B cell (primary cell): Measurements from ENCODE around the gene CFAP65. TPM values are rescaled to one million over a fixed set of nuclear protein-coding genes. Genes with fewer than 3 reads are reported as not detected.

Experiments
- ATAC-seq: fragments of 200-7000 bp; cut with Tn5 transposase; one replicate; pipeline ENCODE4 v1.10.0; 2021; ENCODE audit warnings: low read depth, mild to moderate bottlenecking, moderate number of reproducible peaks, moderate library complexity
- CTCF ChIA-PET: fragments of 350-600 bp; sonication (Branson Sonifier 250); formaldehyde crosslinking; loops from one replicate; lab custom pipeline; 2021; ENCODE audit warnings: antibody characterized with exemption, inconsistent platforms; lab: Charles Lee
- POLR2A ChIA-PET: fragments of 350-600 bp; sonication (Branson Sonifier 250); formaldehyde crosslinking; loops from one replicate; lab custom pipeline; 2021; ENCODE audit warnings: antibody characterized with exemption; lab: Charles Lee
- DNase-seq: peaks from one replicate; pipeline ENCODE4 v3.0.0; 2013
- H2AFZ ChIP-seq: 2 replicates; pipeline ENCODE4 v1.6.1; 2012; ENCODE audit warnings: mild to moderate bottlenecking, low read depth, low read length; ENCODE audit not compliant: insufficient read depth, poor library complexity, severe bottlenecking
- H3K27ac ChIP-seq, 2 donors: 1 replicate in 1 of 2; 2 replicates in 1 of 2; pipeline ENCODE4 v1.5.1; 2012 to 2013; ENCODE audit warnings: low read length in 2 of 2, mild to moderate bottlenecking in 2 of 2, moderate library complexity in 1 of 2
- H3K27me3 ChIP-seq, 4 experiments: fragments of 200-600 bp in 1 of 4; sonication (generic) in 1 of 4; replicated peaks in 1 of 4; 1 replicate in 2 of 4; 2 replicates in 2 of 4; pipeline versions ENCODE4 v1.6.1 to v1.7.0; 2013 to 2016; ENCODE audit warnings: low read length in 3 of 4, mild to moderate bottlenecking in 2 of 4, mixed read lengths in 1 of 4, moderate library complexity in 1 of 4; ENCODE audit not compliant: insufficient read depth in 4 of 4, control insufficient read depth in 3 of 4; ENCODE audit errors: control extremely low read depth in 1 of 4
- H3K36me3 ChIP-seq, 2 experiments: replicated peaks in 1 of 2; 1 replicate in 1 of 2; 2 replicates in 1 of 2; pipeline versions ENCODE4 v1.6.1 to v1.7.1; 2013; ENCODE audit warnings: low read length in 1 of 2; ENCODE audit not compliant: insufficient read depth in 2 of 2, control insufficient read depth in 1 of 2; ENCODE audit errors: control extremely low read depth in 1 of 2, extremely low read depth in 1 of 2
- H3K4me1 ChIP-seq, 2 donors: fragments of 200-600 bp in 1 of 2; sonication (generic) in 1 of 2; 1 replicate in 1 of 2; 2 replicates in 1 of 2; pipeline versions ENCODE4 v1.5.1 to v1.6.1; 2013 to 2017; ENCODE audit warnings: low read length in 2 of 2; ENCODE audit not compliant: control insufficient read depth in 2 of 2, insufficient read depth in 2 of 2
- H3K4me2 ChIP-seq: replicated peaks from 2 replicates; pipeline ENCODE3; 2012; ENCODE audit warnings: mild to moderate bottlenecking, low read depth, low read length; ENCODE audit not compliant: poor library complexity, severe bottlenecking
- H3K4me3 ChIP-seq, 5 experiments: fragments of 200-600 bp in 1 of 5; sonication (generic) in 1 of 5; 1 replicate in 3 of 5; 2 replicates in 2 of 5; pipeline versions ENCODE4 v1.5.1 to v1.7.0; 2011 to 2016; ENCODE audit warnings: low read length in 4 of 5, mild to moderate bottlenecking in 4 of 5, low read depth in 2 of 5, control low read depth in 1 of 5, moderate library complexity in 1 of 5; ENCODE audit not compliant: insufficient read depth in 1 of 5; ENCODE audit errors: control extremely low read depth in 1 of 5, extremely low read depth in 1 of 5
- H3K79me2 ChIP-seq: fragments of 200-600 bp; sonication (generic); one replicate; pipeline ENCODE4 v1.6.0; 2016; ENCODE audit warnings: low read length; ENCODE audit not compliant: control insufficient read depth, insufficient read depth
- H3K9ac ChIP-seq: fragments of 200-600 bp; sonication (generic); 2 replicates; pipeline ENCODE4 v1.6.1; 2017; ENCODE audit warnings: mild to moderate bottlenecking, low read length, moderate library complexity
- H3K9me3 ChIP-seq, 3 donors: one replicate each; pipeline versions ENCODE4 v1.6.1 to v1.7.1; 2013; ENCODE audit warnings: low read length in 2 of 3; ENCODE audit not compliant: control insufficient read depth in 2 of 3, insufficient read depth in 1 of 3; ENCODE audit errors: control extremely low read depth in 1 of 3
- H4K20me1 ChIP-seq: 2 replicates; pipeline ENCODE4 v1.6.0; 2012; ENCODE audit warnings: mild to moderate bottlenecking, low read length; ENCODE audit not compliant: insufficient read depth, control insufficient read depth, poor library complexity, severe bottlenecking
- H3K27ac Mint-ChIP-seq: one replicate; pipeline ENCODE4 v1.8.0; 2021; ENCODE audit warnings: mixed read lengths
- H3K27me3 Mint-ChIP-seq: one replicate; pipeline ENCODE4 v1.8.0; 2021; ENCODE audit warnings: mixed read lengths
- H3K4me1 Mint-ChIP-seq: one replicate; pipeline ENCODE4 v1.8.0; 2021; ENCODE audit warnings: mixed read lengths
- H3K4me3 Mint-ChIP-seq: one replicate; pipeline ENCODE4 v1.8.0; 2021; ENCODE audit warnings: mixed read lengths
- H3K9me3 Mint-ChIP-seq: one replicate; pipeline ENCODE4 v1.8.0; 2022; ENCODE audit warnings: mixed read lengths; ENCODE audit not compliant: insufficient read depth
- EZH2 ChIP-seq: IDR thresholded peaks from 2 replicates; pipeline ENCODE4 v1.6.1; 2012; ENCODE audit warnings: borderline replicate concordance, low read depth, mild to moderate bottlenecking, moderate library complexity, low read length; ENCODE audit not compliant: insufficient read depth, poor library complexity, severe bottlenecking
- WGBS: methylation state at CpG from one replicate; pipeline ENCODE4 v1.1.5; 2013; ENCODE audit warnings: missing lambda C conversion rate; ENCODE audit not compliant: insufficient coverage; 5-methylcytosine and 5-hydroxymethylcytosine counted together
- intact Hi-C: fragments of 100-400 bp; cut with micrococcal nuclease; formaldehyde crosslinking; loops from one replicate; pipeline ENCODE4 v1.10.0; 2022
- polyA plus RNA-seq: library from polyadenylated mRNA; depleted of rRNA; stranded (reverse); fragments of >200 nt; gene quantifications from 2 replicates; pipeline ENCODE4 v1.2.3, GENCODE V29; 2012
- total RNA-seq, 2 donors: library from RNA; stranded (reverse); fragments of 120-200 nt in 1 of 2; gene quantifications; 1 replicate in 1 of 2; 2 replicates in 1 of 2; pipeline versions ENCODE4 v1.2.3 to v1.2.4, GENCODE V29; 2013 to 2022
- TF ChIP-seq, protein P1 (sequence below): fragments of 200-600 bp; IDR thresholded peaks from one replicate; pipeline ENCODE4 v1.8.0; 2022; ENCODE audit warnings: antibody characterized with exemption, mild to moderate bottlenecking

CFAP65 gene
- total and polyA plus RNA-seq, 2 donors (not counting 1 experiment from before 2014, with no cell fraction given), result not detected

DNA sequence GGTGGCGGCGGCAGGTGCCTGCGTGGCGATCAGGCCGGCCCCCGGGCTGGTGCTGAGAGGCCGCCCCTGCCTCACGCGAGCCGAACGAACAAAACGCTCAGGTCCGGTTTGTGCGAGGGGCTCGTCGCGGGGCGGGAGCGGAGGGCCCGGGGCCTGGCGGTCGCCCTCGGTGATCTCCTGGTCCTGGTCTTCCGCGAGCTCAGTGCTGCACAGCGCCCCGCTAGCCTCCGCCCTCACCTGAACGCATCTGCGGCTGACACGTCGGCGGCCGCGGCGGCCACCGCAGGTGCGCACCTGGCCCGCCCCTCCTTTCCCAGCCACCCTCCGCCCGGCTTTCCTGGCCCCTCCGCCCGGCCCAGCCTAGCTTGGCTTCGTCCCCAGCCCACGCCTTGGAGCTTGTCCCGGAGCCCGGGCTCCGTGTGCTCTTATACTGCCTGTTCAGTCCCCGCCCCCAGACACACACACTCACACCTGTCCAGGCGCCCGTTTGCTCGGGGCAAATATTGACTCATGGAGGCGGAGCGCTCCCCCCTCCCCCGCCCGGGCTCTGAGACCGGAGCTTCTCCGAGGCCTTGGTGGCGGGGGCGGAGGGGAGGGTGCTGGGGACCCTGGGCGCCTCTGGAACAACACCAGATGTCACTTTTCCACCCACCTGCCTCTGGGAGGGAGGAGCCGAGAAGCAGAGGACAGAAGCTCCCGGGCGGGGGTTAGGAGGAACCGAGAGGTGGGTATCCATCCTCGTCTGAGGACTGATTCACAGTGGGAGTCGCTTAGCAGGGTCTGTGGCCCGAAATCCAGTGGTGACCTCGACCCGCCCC lies 39.5 kb downstream of the CFAP65 start:
- Histone ChIP-seq H3K79me2 (no peaks in the 10 kb centered on the region), H3K27me3 (peaks cover 0 to 85% (median 34%) of the 10 kb centered on the region in 4 experiments), H3K27ac (no peak overlapping the region), H3K4me2 (peak overlapping the region; percentile 76), H4K20me1 (no peaks in the 10 kb centered on the region), H3K9me3 (peaks cover 0 to 23% (median 0%) of the 10 kb centered on the region in 3 donors), H3K4me3 (peak overlapping the region in 3 of 5 experiments; percentile 17 to 39 (median 35)), H3K36me3 (no peaks in the 10 kb centered on the region), H3K4me1 (peaks cover 25 to 37% of the 10 kb centered on the region in 2 donors), H3K9ac (peak overlapping the region; percentile 42), H2AFZ (peak overlapping the region; percentile 56)
- DNase-seq (peak; percentile 49), ATAC-seq (peak; percentile 31)
- peaks cover 22% of the 10 kb centered on the region for H3K4me1 Mint-ChIP-seq
- no peaks in the 10 kb centered on the region for H3K9me3 Mint-ChIP-seq
- peak overlapping the region; percentile 49 for H3K4me3 Mint-ChIP-seq
- ChIA-PET POLR2A (interaction anchor here (0.6 kb wide), 1 partner anchor 294 kb away, joined by 12 read pairs; no protein-coding TSS in a partner anchor), CTCF (interaction anchor here (1.3 to 1.4 kb wide), 3 partner anchors 21 to 104 kb away, joined by 3 to 4 read pairs (median 4); no protein-coding TSS in a partner anchor)
- intact Hi-C loops, result no loop called here
- H3K27me3 Mint-ChIP-seq, result peaks cover 59% of the 10 kb centered on the region
- TF ChIP-seq, protein P1, sequence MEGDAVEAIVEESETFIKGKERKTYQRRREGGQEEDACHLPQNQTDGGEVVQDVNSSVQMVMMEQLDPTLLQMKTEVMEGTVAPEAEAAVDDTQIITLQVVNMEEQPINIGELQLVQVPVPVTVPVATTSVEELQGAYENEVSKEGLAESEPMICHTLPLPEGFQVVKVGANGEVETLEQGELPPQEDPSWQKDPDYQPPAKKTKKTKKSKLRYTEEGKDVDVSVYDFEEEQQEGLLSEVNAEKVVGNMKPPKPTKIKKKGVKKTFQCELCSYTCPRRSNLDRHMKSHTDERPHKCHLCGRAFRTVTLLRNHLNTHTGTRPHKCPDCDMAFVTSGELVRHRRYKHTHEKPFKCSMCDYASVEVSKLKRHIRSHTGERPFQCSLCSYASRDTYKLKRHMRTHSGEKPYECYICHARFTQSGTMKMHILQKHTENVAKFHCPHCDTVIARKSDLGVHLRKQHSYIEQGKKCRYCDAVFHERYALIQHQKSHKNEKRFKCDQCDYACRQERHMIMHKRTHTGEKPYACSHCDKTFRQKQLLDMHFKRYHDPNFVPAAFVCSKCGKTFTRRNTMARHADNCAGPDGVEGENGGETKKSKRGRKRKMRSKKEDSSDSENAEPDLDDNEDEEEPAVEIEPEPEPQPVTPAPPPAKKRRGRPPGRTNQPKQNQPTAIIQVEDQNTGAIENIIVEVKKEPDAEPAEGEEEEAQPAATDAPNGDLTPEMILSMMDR, result no peak
- TF ChIP-seq EZH2, result no peak
- 3% methylated on average over 57 of the region's 70 CpGs for WGBS
- H3K27ac Mint-ChIP-seq, result no peak overlapping the region
